ENCODE data around the gene FGF14. TPM values are rescaled to one million over a fixed set of nuclear protein-coding genes. Genes with fewer than 3 reads are reported as not detected.

FGF14 gene
- total and polyA plus RNA-seq, 2 experiments from 2014 or later: 0.73 TPM; not detected in 1

DNA sequence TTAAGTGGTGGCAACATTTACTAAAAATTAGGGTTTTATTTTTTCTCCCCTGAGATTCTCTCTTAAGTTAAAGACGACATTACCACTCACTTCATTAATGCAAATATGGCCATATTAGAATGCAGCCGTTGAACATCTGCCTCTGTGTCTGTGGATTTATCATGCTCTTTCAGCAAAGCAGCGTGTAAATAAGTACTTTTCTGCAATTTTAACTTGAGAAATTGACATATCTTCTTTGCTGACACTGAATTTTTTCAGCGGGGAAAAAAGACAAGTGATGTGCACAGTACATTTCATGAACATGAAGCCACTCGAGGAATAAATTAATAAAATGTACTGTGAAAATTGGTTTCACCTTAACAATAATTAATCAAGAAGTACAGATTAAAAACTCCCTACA is 543.0 kb downstream of the FGF14 start:
- Histone ChIP-seq H3K36me3 (replicated peaks; ENCODE audit: insufficient read depth, low read depth) (no peaks in the 10 kb centered on the region), H2AFZ (no peak overlapping the region), H3K4me1 (ENCODE audit: insufficient read depth) (no peaks in the 10 kb centered on the region), H3K27ac (no peak overlapping the region), H3K4me3 (no peak overlapping the region), H3K9me3 (ENCODE audit: low read depth) (no peaks in the 10 kb centered on the region), H3K9me2 (replicated peaks; ENCODE audit: insufficient read depth) (no peaks in the 10 kb centered on the region), H4K20me1 (ENCODE audit: insufficient read depth, poor library complexity, severe bottlenecking) (no peaks in the 10 kb centered on the region), H3K4me2 (no peak overlapping the region), H3K79me2 (no peaks in the 10 kb centered on the region), H3K27me3 (no peaks in the 10 kb centered on the region)
- TF ChIP-seq EZH2phosphoT487 (IDR thresholded peaks at IDR 0.05; ENCODE audit: low read depth, severe bottlenecking, unreplicated experiment) (no peak), EZH2 (IDR thresholded peaks at IDR 0.05; ENCODE audit: borderline replicate concordance) (no peak)
- TF ChIP-seq, protein P1, sequence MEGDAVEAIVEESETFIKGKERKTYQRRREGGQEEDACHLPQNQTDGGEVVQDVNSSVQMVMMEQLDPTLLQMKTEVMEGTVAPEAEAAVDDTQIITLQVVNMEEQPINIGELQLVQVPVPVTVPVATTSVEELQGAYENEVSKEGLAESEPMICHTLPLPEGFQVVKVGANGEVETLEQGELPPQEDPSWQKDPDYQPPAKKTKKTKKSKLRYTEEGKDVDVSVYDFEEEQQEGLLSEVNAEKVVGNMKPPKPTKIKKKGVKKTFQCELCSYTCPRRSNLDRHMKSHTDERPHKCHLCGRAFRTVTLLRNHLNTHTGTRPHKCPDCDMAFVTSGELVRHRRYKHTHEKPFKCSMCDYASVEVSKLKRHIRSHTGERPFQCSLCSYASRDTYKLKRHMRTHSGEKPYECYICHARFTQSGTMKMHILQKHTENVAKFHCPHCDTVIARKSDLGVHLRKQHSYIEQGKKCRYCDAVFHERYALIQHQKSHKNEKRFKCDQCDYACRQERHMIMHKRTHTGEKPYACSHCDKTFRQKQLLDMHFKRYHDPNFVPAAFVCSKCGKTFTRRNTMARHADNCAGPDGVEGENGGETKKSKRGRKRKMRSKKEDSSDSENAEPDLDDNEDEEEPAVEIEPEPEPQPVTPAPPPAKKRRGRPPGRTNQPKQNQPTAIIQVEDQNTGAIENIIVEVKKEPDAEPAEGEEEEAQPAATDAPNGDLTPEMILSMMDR (IDR thresholded peaks at IDR 0.05; ENCODE audit: poor library complexity): no peak
- WGBS (ENCODE audit: low lambda C conversion rate, missing lambda C conversion rate): 81% methylated on average over 5 of the region's 5 CpGs
- no peak for DNase-seq (ENCODE audit: low spot score)

DNA sequence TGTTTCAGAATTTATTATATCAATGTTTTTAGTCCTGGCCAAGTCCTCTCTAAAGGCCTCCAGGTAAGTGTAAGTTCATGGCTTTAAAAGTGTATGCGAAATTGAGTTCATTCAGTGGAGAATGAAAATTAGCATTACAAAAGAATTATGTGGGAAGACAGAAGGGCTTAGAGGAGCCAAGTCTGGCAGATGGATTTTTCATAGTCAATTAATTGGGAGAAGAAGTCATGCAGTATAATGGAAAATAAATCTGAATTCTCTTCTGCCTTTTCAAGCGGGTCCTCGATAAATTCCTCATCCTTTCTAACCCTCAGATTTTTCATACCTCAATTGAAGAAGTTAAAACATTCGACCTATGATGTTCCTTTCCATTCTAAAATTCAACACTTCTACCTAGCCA is 555.1 kb downstream of the FGF14 start:
- Histone ChIP-seq H2AFZ (no peak overlapping the region), H3K27me3 (no peaks in the 10 kb centered on the region)
- TF ChIP-seq, protein P1 (IDR thresholded peaks at IDR 0.05; ENCODE audit: poor library complexity): no peak
- TF ChIP-seq EZH2phosphoT487 (IDR thresholded peaks at IDR 0.05; ENCODE audit: low read depth, severe bottlenecking, unreplicated experiment): no peak
- no peak for TF ChIP-seq EZH2 (IDR thresholded peaks at IDR 0.05; ENCODE audit: borderline replicate concordance)

DNA sequence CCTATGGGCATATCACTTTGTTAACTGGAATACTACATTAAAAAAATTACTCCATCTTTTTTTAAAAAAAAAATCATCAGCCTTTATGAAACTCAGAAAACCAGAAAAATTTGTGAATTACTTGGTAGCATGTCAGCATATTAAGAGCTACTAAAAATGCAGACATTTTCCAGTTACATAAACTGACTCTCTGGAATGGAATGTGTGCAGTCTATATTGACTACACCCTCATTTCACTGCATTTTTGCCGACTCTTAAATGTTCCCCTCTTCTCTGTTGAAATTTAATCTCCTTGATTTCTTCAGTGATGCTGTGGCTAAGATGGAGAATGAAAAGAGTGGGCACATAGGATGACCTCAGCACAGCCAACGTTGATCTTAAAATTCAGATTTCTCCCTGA is 555.6 kb downstream of the FGF14 start:
- Histone ChIP-seq H3K36me3 (replicated peaks; ENCODE audit: insufficient read depth, low read depth) (no peaks in the 10 kb centered on the region), H3K4me2 (no peak overlapping the region), H3K27me3 (no peaks in the 10 kb centered on the region), H3K9me2 (replicated peaks; ENCODE audit: insufficient read depth) (no peaks in the 10 kb centered on the region), H3K4me1 (ENCODE audit: insufficient read depth) (no peaks in the 10 kb centered on the region), H3K4me3 (no peak overlapping the region), H2AFZ (no peak overlapping the region), H3K27ac (no peak overlapping the region), H3K9me3 (ENCODE audit: low read depth) (no peaks in the 10 kb centered on the region), H4K20me1 (ENCODE audit: insufficient read depth, poor library complexity, severe bottlenecking) (no peaks in the 10 kb centered on the region), H3K79me2 (no peaks in the 10 kb centered on the region)
- no peak for DNase-seq (ENCODE audit: low spot score)
- 89% methylated on average over 2 of the region's 2 CpGs for WGBS (ENCODE audit: low lambda C conversion rate, missing lambda C conversion rate)
- TF ChIP-seq EZH2phosphoT487 (IDR thresholded peaks at IDR 0.05; ENCODE audit: low read depth, severe bottlenecking, unreplicated experiment): no peak
- no peak for TF ChIP-seq EZH2 (IDR thresholded peaks at IDR 0.05; ENCODE audit: borderline replicate concordance)
- TF ChIP-seq, protein P1 (IDR thresholded peaks at IDR 0.05; ENCODE audit: poor library complexity): no peak

More for the DNA sequence above, 555.1 kb downstream of the FGF14 start:
- Histone ChIP-seq H3K9me3 (ENCODE audit: low read depth) (no peaks in the 10 kb centered on the region), H3K4me3 (no peak overlapping the region), H3K9me2 (replicated peaks; ENCODE audit: insufficient read depth) (no peaks in the 10 kb centered on the region), H3K27ac (no peak overlapping the region), H3K36me3 (replicated peaks; ENCODE audit: insufficient read depth, low read depth) (no peaks in the 10 kb centered on the region), H3K4me1 (ENCODE audit: insufficient read depth) (no peaks in the 10 kb centered on the region), H4K20me1 (ENCODE audit: insufficient read depth, poor library complexity, severe bottlenecking) (no peaks in the 10 kb centered on the region), H3K79me2 (no peaks in the 10 kb centered on the region), H3K4me2 (no peak overlapping the region)
- WGBS (ENCODE audit: low lambda C conversion rate, missing lambda C conversion rate): 89% methylated on average over 4 of the region's 4 CpGs
- DNase-seq (ENCODE audit: low spot score): no peak
